ENCODE measurements around the gene HPSE2. TPM values are rescaled to one million over a fixed set of nuclear protein-coding genes. Genes with fewer than 3 reads are reported as not detected.

The HPSE2 gene
- total RNA-seq, 1 donor = not detected

GRCh38 chr10:99085358-99085757, 150.3 kb downstream of the HPSE2 start:
- no peaks in the 10 kb centered on the region for H3K9me3 ChIP-seq (ENCODE audit: low read depth, low read length)

GRCh38 chr10:99084161-99084560, 151.5 kb downstream of the HPSE2 start:
- H3K27me3 ChIP-seq (ENCODE audit: insufficient read depth, low read length) = no peaks in the 10 kb centered on the region
- no peak overlapping the region for H3K4me3 ChIP-seq (ENCODE audit: low read length)
- no peaks in the 10 kb centered on the region for H3K4me1 ChIP-seq (ENCODE audit: insufficient read depth, low read length)
- H3K9me3 ChIP-seq (ENCODE audit: low read depth, low read length) = no peaks in the 10 kb centered on the region

More at GRCh38 chr10:99085358-99085757, 150.3 kb downstream of the HPSE2 start:
- H3K4me1 ChIP-seq (ENCODE audit: insufficient read depth, low read length) = no peaks in the 10 kb centered on the region
- no peaks in the 10 kb centered on the region for H3K27me3 ChIP-seq (ENCODE audit: insufficient read depth, low read length)
- H3K4me3 ChIP-seq (ENCODE audit: low read length) = no peak overlapping the region

- Histone ChIP-seq H3K9me3 (ENCODE audit: low read depth, low read length) (no peaks in the 10 kb centered on the region), H3K4me3 (ENCODE audit: low read length) (no peak overlapping the region), H3K4me1 (ENCODE audit: insufficient read depth, low read length) (no peaks in the 10 kb centered on the region), H3K27me3 (ENCODE audit: insufficient read depth, low read length) (no peaks in the 10 kb centered on the region)
These were observed 155.2 kb downstream of the HPSE2 start for GRCh38 chr10:99080275-99080945.

GRCh38 chr10:99062591-99062990, 173.1 kb downstream of the HPSE2 start:
- Histone ChIP-seq H3K9me3 (ENCODE audit: low read depth, low read length) (no peaks in the 10 kb centered on the region), H3K4me3 (ENCODE audit: low read length) (no peak overlapping the region), H3K4me1 (ENCODE audit: insufficient read depth, low read length) (no peaks in the 10 kb centered on the region), H3K27me3 (ENCODE audit: insufficient read depth, low read length) (no peaks in the 10 kb centered on the region)

GRCh38 chr10:99058762-99059161, 176.9 kb downstream of the HPSE2 start:
- Histone ChIP-seq H3K9me3 (ENCODE audit: low read depth, low read length) (no peaks in the 10 kb centered on the region), H3K4me3 (ENCODE audit: low read length) (no peak overlapping the region), H3K4me1 (ENCODE audit: insufficient read depth, low read length) (no peaks in the 10 kb centered on the region), H3K27me3 (ENCODE audit: insufficient read depth, low read length) (no peaks in the 10 kb centered on the region)

- no peaks in the 10 kb centered on the region for H3K4me1 ChIP-seq (ENCODE audit: insufficient read depth, low read length)
- no peaks in the 10 kb centered on the region for H3K27me3 ChIP-seq (ENCODE audit: insufficient read depth, low read length)
- no peak overlapping the region for H3K4me3 ChIP-seq (ENCODE audit: low read length)
- H3K9me3 ChIP-seq (ENCODE audit: low read depth, low read length) = no peaks in the 10 kb centered on the region
These were observed 177.5 kb downstream of the HPSE2 start for GRCh38 chr10:99057936-99058690.

GRCh38 chr10:99045671-99046070, 190.0 kb downstream of the HPSE2 start:
- Histone ChIP-seq H3K4me1 (ENCODE audit: insufficient read depth, low read length) (no peaks in the 10 kb centered on the region), H3K4me3 (ENCODE audit: low read length) (no peak overlapping the region), H3K9me3 (ENCODE audit: low read depth, low read length) (peaks cover 4% of the 10 kb centered on the region), H3K27me3 (ENCODE audit: insufficient read depth, low read length) (no peaks in the 10 kb centered on the region)

GRCh38 chr10:99042051-99042771, 193.4 kb downstream of the HPSE2 start:
- no peaks in the 10 kb centered on the region for H3K27me3 ChIP-seq (ENCODE audit: insufficient read depth, low read length)
- peaks cover 4% of the 10 kb centered on the region for H3K9me3 ChIP-seq (ENCODE audit: low read depth, low read length)
- H3K4me3 ChIP-seq (ENCODE audit: low read length) = no peak overlapping the region
- H3K4me1 ChIP-seq (ENCODE audit: insufficient read depth, low read length) = no peaks in the 10 kb centered on the region

- peaks cover 4% of the 10 kb centered on the region for H3K9me3 ChIP-seq (ENCODE audit: low read depth, low read length)
- H3K27me3 ChIP-seq (ENCODE audit: insufficient read depth, low read length) = no peaks in the 10 kb centered on the region
- H3K4me3 ChIP-seq (ENCODE audit: low read length) = no peak overlapping the region
- no peaks in the 10 kb centered on the region for H3K4me1 ChIP-seq (ENCODE audit: insufficient read depth, low read length)
These were observed 194.2 kb downstream of the HPSE2 start for GRCh38 chr10:99041468-99041867.

- no peaks in the 10 kb centered on the region for H3K9me3 ChIP-seq (ENCODE audit: low read depth, low read length)
- H3K4me1 ChIP-seq (ENCODE audit: insufficient read depth, low read length) = no peaks in the 10 kb centered on the region
- H3K4me3 ChIP-seq (ENCODE audit: low read length) = no peak overlapping the region
- no peaks in the 10 kb centered on the region for H3K27me3 ChIP-seq (ENCODE audit: insufficient read depth, low read length)
These were observed 221.8 kb downstream of the HPSE2 start for GRCh38 chr10:99013885-99014284.

GRCh38 chr10:99010286-99010685, 225.4 kb downstream of the HPSE2 start:
- peaks cover 5% of the 10 kb centered on the region for H3K9me3 ChIP-seq (ENCODE audit: low read depth, low read length)
- no peaks in the 10 kb centered on the region for H3K4me1 ChIP-seq (ENCODE audit: insufficient read depth, low read length)
- no peaks in the 10 kb centered on the region for H3K27me3 ChIP-seq (ENCODE audit: insufficient read depth, low read length)
- H3K4me3 ChIP-seq (ENCODE audit: low read length) = no peak overlapping the region

- peaks cover 19% of the 10 kb centered on the region for H3K9me3 ChIP-seq (ENCODE audit: low read depth, low read length)
- H3K4me3 ChIP-seq (ENCODE audit: low read length) = no peak overlapping the region
- no peaks in the 10 kb centered on the region for H3K4me1 ChIP-seq (ENCODE audit: insufficient read depth, low read length)
- H3K27me3 ChIP-seq (ENCODE audit: insufficient read depth, low read length) = no peaks in the 10 kb centered on the region
These were observed 227.6 kb downstream of the HPSE2 start for GRCh38 chr10:99008054-99008453.

GRCh38 chr10:99007457-99007856, 228.2 kb downstream of the HPSE2 start:
- H3K4me1 ChIP-seq (ENCODE audit: insufficient read depth, low read length) = no peaks in the 10 kb centered on the region
- no peaks in the 10 kb centered on the region for H3K27me3 ChIP-seq (ENCODE audit: insufficient read depth, low read length)
- H3K4me3 ChIP-seq (ENCODE audit: low read length) = no peak overlapping the region
- peaks cover 22% of the 10 kb centered on the region for H3K9me3 ChIP-seq (ENCODE audit: low read depth, low read length)

- Histone ChIP-seq H3K4me3 (ENCODE audit: low read length) (no peak overlapping the region), H3K9me3 (ENCODE audit: low read depth, low read length) (peaks cover 22% of the 10 kb centered on the region)
These were observed 230.4 kb downstream of the HPSE2 start for GRCh38 chr10:99005254-99005653.

GRCh38 chr10:99004738-99005137, 230.9 kb downstream of the HPSE2 start:
- no peaks in the 10 kb centered on the region for H3K4me1 ChIP-seq (ENCODE audit: insufficient read depth, low read length)
- no peaks in the 10 kb centered on the region for H3K27me3 ChIP-seq (ENCODE audit: insufficient read depth, low read length)
- peaks cover 22% of the 10 kb centered on the region for H3K9me3 ChIP-seq (ENCODE audit: low read depth, low read length)
- no peak overlapping the region for H3K4me3 ChIP-seq (ENCODE audit: low read length)

More at GRCh38 chr10:99005254-99005653, 230.4 kb downstream of the HPSE2 start:
- no peaks in the 10 kb centered on the region for H3K4me1 ChIP-seq (ENCODE audit: insufficient read depth, low read length)
- H3K27me3 ChIP-seq (ENCODE audit: insufficient read depth, low read length) = no peaks in the 10 kb centered on the region

All from mononuclear cell (primary cell).